GM12872 (cell line): ENCODE data around the gene IRF2BP2.

Source experiments
- TF ChIP-seq, protein P1 (sequence below): IDR thresholded peaks from 3 replicates; pipeline ENCODE4 v1.5.1; 2011; ENCODE audit warnings: low read depth, mild to moderate bottlenecking, low read length, moderate library complexity; ENCODE audit not compliant: insufficient read depth

The IRF2BP2 gene

DNA sequence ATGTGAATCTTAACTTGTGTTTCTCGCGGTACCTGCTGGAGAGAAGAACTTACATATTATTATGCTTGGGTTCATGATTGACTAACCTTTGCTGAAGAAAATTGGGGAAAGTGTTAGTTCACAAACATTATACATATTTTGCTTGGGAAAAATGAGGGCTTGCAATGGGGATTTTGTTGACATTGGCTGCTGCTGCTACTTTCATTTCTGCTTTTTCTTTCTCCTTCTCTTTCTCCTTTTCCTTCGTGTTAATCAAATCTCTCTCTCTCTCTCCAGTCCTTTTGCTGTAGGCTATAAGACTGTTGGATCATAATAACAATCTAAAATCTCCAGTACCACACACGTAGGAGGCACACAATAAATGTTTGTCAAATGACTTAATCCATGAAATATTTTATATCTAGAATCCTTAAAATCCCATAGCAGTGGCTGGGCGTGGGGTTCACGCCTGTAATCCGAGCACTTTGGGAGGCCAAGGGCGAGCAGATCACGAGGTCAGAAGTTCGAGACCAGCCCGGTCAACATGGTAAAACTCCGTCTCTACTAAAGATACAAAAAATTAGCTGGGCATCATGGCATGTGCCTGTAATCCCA, 23.0 kb downstream of the IRF2BP2 start:
- TF ChIP-seq, protein P1, sequence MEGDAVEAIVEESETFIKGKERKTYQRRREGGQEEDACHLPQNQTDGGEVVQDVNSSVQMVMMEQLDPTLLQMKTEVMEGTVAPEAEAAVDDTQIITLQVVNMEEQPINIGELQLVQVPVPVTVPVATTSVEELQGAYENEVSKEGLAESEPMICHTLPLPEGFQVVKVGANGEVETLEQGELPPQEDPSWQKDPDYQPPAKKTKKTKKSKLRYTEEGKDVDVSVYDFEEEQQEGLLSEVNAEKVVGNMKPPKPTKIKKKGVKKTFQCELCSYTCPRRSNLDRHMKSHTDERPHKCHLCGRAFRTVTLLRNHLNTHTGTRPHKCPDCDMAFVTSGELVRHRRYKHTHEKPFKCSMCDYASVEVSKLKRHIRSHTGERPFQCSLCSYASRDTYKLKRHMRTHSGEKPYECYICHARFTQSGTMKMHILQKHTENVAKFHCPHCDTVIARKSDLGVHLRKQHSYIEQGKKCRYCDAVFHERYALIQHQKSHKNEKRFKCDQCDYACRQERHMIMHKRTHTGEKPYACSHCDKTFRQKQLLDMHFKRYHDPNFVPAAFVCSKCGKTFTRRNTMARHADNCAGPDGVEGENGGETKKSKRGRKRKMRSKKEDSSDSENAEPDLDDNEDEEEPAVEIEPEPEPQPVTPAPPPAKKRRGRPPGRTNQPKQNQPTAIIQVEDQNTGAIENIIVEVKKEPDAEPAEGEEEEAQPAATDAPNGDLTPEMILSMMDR, result no peak

DNA sequence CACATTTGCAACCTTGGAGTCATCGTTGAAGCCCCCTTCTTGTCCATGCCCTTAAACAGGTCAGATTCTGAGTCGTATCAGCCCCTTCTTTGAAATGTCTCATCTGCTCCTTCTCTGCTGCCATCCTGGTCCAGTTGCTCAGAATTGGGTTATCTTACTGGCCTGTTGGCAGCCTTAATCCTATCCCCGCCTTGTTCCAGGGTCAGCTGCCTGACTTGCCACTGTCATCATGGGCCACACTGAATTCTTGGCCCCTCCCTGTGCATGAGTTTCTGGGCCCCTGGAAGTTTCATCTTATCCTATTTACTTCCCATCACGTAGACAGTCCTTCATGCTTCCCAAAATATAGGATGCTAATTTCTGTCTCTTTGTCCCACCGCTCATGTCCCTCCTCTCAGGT, 23.7 kb downstream of the IRF2BP2 start:
- TF ChIP-seq, protein P1, result no peak

DNA sequence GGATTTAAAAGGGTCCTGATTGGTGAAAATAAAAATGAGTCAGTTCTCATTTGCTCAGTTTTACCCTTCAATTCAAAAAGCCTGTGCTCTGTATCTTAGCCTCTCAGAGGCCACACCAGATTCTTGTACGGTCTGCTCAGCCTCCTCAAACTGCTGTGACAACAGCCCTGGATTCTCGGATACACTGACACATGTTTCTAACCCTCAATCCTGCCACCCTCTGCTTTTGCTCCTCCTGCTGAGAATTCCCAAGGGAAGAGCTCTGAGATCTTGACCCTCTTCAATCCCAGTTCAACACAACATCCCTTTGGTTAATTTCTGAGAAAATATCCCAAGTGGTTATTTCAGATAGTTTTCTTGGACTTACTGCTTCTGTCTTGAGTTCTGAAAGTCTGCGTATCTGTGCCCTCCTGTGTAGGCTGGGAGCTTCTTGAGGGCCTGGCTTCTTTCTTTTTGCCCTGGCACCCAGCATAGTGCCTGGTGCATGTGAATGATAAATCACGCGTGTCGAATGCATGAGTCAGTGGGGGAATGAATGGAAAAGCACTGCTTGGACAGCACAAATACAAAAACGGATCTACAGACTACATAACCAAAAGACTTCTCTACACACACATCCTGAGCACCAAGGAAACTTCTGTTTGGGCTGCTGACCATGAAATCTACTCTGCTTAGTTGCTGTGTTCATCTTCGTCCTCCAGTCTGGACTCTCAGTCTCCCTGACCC, 24.5 kb downstream of the IRF2BP2 start:
- TF ChIP-seq, protein P1, result no peak

DNA sequence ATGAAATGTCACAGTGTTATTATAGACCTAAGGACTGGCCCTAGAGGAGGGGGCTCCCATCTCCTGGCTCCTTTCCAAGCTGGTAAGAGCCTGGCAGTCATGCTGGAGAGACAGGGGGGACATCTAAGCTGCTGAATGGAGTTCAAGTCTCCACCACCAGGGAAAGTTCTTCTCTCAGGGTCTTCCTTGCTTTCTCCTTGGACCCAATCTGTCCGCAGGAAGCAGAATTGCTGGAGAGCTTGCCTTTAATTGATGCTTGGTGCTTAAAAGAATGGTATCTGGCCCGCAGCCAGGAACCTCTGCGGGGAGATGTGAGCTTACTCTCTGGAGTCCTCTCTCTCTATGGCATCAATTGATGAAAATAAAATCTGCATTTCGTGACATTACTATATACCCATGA, 25.1 kb downstream of the IRF2BP2 start:
- TF ChIP-seq, protein P1, result no peak

DNA sequence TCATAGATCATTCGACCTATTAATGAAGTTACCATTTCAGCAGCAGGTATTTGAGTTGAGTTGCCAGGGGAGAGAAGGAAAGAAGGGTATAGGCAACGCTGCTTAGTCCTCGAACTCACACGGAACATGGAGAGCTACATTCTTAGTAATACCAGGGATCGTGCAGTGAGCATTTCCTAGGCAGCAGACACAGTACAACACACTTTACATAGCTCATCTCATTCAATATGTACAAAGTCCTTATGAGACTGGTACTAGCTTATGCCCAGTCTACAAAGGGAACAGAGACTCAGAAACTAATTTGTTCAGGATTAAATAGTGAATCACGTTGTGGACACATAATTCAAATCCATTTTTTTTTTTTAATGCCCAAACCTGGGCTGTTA, 25.6 kb downstream of the IRF2BP2 start:
- TF ChIP-seq, protein P1, result no peak

DNA sequence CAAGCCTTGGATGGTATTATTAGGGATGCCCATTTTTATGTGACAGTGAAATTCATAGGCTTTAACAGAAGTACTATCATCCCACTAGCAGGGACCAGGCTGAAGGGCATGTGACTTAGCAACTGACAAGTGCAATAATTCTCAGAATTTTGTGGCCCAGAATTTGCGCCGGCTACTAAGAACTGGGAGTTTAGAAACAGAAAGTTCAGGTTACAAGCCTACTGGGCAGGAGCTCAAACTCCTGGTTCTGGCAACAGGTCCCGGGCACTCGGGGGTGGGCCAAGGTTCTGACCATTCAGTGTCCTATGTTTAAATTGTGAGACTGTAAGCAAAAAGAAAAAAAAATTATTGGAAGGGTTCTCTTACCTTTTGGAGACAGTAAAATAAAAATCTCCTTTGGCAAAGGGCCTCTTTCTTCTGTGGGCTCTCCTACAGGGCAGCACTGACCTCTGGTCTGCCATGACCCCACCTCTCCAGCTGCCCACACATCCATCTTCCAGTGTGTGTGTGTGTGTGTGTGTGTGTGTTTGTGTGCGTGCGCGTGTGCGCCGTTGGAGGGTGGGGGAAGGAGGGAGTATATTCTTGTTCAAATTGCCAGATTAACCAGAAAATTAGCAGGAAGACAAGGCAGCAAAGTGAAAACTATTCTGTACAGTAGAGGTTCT, 26.1 kb downstream of the IRF2BP2 start:
- TF ChIP-seq, protein P1, result no peak

DNA sequence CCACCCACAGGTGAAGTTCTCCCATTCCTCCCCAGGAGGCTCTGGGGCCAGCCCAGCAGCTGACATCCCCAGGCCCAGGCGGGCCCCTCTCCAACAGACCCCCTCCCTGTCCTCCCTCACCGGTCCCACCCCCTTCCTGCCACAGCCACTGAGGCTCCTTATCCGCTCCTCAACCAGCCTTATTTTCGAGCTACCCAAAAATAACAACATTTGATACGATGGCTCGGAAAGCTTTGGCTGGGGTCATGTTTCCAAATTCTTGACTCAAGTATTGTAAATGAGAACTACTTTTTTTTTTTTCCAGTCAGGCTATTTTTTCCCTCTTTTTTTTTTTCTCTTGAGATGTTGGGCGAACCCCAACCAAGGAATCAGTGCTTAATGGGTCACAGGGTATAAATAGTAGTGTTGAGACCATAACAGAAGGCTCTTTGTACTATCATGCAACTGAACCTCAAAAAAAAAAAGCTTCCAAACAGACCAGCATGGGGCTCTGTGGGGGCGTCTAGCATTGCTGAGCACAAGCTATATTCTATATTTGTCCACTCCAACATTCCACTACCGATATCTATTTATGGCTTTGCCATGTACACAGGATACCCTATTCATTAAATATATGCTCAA, 27.2 kb downstream of the IRF2BP2 start:
- TF ChIP-seq, protein P1, result no peak
